Measurements from ENCODE around the gene FXR2.

FXR2 gene

GRCh38 chr17:7576432-7576937 is 38.2 kb downstream of the FXR2 start:
- FAIRE-seq (no peak), DNase-seq (ENCODE audit: insufficient read length, low spot score) (no peak)
- TF ChIP-seq POLR2A (IDR thresholded peaks at IDR 0.05; ENCODE audit: low read depth, low read length) = no peak

- TF ChIP-seq POLR2A (IDR thresholded peaks at IDR 0.05; ENCODE audit: low read depth, low read length) = no peak
- FAIRE-seq (no peak), DNase-seq (ENCODE audit: insufficient read length, low spot score) (no peak)
Observed at GRCh38 chr17:7575959-7576358, 38.7 kb downstream of the FXR2 start.

GRCh38 chr17:7575481-7575883 is 39.2 kb downstream of the FXR2 start:
- no peak for TF ChIP-seq POLR2A (IDR thresholded peaks at IDR 0.05; ENCODE audit: low read depth, low read length)
- DNase-seq (ENCODE audit: insufficient read length, low spot score) (no peak), FAIRE-seq (no peak)

- no peak for TF ChIP-seq POLR2A (IDR thresholded peaks at IDR 0.05; ENCODE audit: low read depth, low read length)
- FAIRE-seq = no peak
- no peak for DNase-seq (ENCODE audit: insufficient read length, low spot score)
Observed at GRCh38 chr17:7574176-7574953, 40.3 kb downstream of the FXR2 start.

GRCh38 chr17:7573324-7574080 is 41.2 kb downstream of the FXR2 start:
- DNase-seq (ENCODE audit: insufficient read length, low spot score) = peak; percentile 58
- 0 out of 2 replicates have a peak, but pooled peaks have one; percentile 30 for TF ChIP-seq POLR2A (IDR thresholded peaks at IDR 0.05; ENCODE audit: low read depth, low read length)
- FAIRE-seq = no peak

- peak; percentile 96 for DNase-seq (ENCODE audit: insufficient read length, low spot score)
- peak; percentile 90 for TF ChIP-seq POLR2A (IDR thresholded peaks at IDR 0.05; ENCODE audit: low read depth, low read length)
Observed at GRCh38 chr17:7572588-7573323, 41.9 kb downstream of the FXR2 start.

GRCh38 chr17:7572338-7572587 is 42.4 kb downstream of the FXR2 start:
- DNase-seq (ENCODE audit: insufficient read length, low spot score) (no peak), FAIRE-seq (no peak)
- peak; percentile 40; the same call in 1 of the 2 replicates for TF ChIP-seq POLR2A (IDR thresholded peaks at IDR 0.05; ENCODE audit: low read depth, low read length)

More at GRCh38 chr17:7572588-7573323, 41.9 kb downstream of the FXR2 start:
- FAIRE-seq = no peak

- no peak for TF ChIP-seq POLR2A (IDR thresholded peaks at IDR 0.05; ENCODE audit: low read depth, low read length)
- FAIRE-seq (no peak), DNase-seq (ENCODE audit: insufficient read length, low spot score) (no peak)
Observed at GRCh38 chr17:7570351-7570750, 44.3 kb downstream of the FXR2 start.

- FAIRE-seq (no peak), DNase-seq (ENCODE audit: insufficient read length, low spot score) (no peak)
- TF ChIP-seq POLR2A (IDR thresholded peaks at IDR 0.05; ENCODE audit: low read depth, low read length) = no peak
Observed at GRCh38 chr17:7569571-7569970, 45.1 kb downstream of the FXR2 start.

- no peak for TF ChIP-seq POLR2A (IDR thresholded peaks at IDR 0.05; ENCODE audit: low read depth, low read length)
- DNase-seq (ENCODE audit: insufficient read length, low spot score) (no peak), FAIRE-seq (no peak)
Observed at GRCh38 chr17:7563115-7563869, 51.4 kb downstream of the FXR2 start.

GRCh38 chr17:7562208-7562605 is 52.5 kb downstream of the FXR2 start:
- DNase-seq (ENCODE audit: insufficient read length, low spot score) (no peak), FAIRE-seq (no peak)
- TF ChIP-seq POLR2A (IDR thresholded peaks at IDR 0.05; ENCODE audit: low read depth, low read length) = no peak

GRCh38 chr17:7561589-7562207 is 53.0 kb downstream of the FXR2 start, which contains the start of gene SENP3:
Gene SENP3, plus strand, starts transcription at chr17:7561919. Its CDS starts 1,158 bp downstream, at chr17:7563077.
- TF ChIP-seq POLR2A (IDR thresholded peaks at IDR 0.05; ENCODE audit: low read depth, low read length) = peak; percentile 57; the same call in 1 of the 2 replicates
- FAIRE-seq (no peak), DNase-seq (ENCODE audit: insufficient read length, low spot score) (peak; percentile 94)

GRCh38 chr17:7561028-7561575 is 53.6 kb downstream of the FXR2 start:
- DNase-seq (ENCODE audit: insufficient read length, low spot score) (peak; percentile 90), FAIRE-seq (no peak)
- TF ChIP-seq POLR2A (IDR thresholded peaks at IDR 0.05; ENCODE audit: low read depth, low read length) = peak; percentile 7; the same call in 1 of the 2 replicates
